Measurements from ENCODE around the gene ATP9B.

ATP9B gene

GRCh38 chr18:79402209-79402576 is 333.0 kb downstream of the ATP9B start:
- no peak for DNase-seq

GRCh38 chr18:79402977-79403722 is 334.0 kb downstream of the ATP9B start:
- DNase-seq = peak; percentile 63

GRCh38 chr18:79403723-79404566 is 334.8 kb downstream of the ATP9B start:
- no peak for DNase-seq

GRCh38 chr18:79404567-79404910 is 335.3 kb downstream of the ATP9B start:
- no peak for DNase-seq

GRCh38 chr18:79405019-79405780 is 336.0 kb downstream of the ATP9B start:
- DNase-seq = no peak

- peak; percentile 97 for DNase-seq
These were observed 336.8 kb downstream of the ATP9B start for GRCh38 chr18:79405781-79406575.

- no peak for DNase-seq
These were observed 337.5 kb downstream of the ATP9B start for GRCh38 chr18:79406708-79407107.

GRCh38 chr18:79409313-79409712 is 340.1 kb downstream of the ATP9B start:
- DNase-seq = no peak

- no peak for DNase-seq
These were observed 341.0 kb downstream of the ATP9B start for GRCh38 chr18:79410171-79410641.

- DNase-seq = no peak
These were observed 341.8 kb downstream of the ATP9B start for GRCh38 chr18:79410731-79411613.

- DNase-seq = no peak
These were observed 342.7 kb downstream of the ATP9B start for GRCh38 chr18:79411614-79412526.

GRCh38 chr18:79413025-79413424 is 343.8 kb downstream of the ATP9B start:
- DNase-seq = no peak

- no peak for DNase-seq
These were observed 344.2 kb downstream of the ATP9B start for GRCh38 chr18:79413426-79413825.

- no peak for DNase-seq
These were observed 344.7 kb downstream of the ATP9B start for GRCh38 chr18:79413901-79414300.

GRCh38 chr18:79416022-79416676 is 347.0 kb downstream of the ATP9B start:
- no peak for DNase-seq

- no peak for DNase-seq
These were observed 347.5 kb downstream of the ATP9B start for GRCh38 chr18:79416677-79417052.

- no peak for DNase-seq
These were observed 349.0 kb downstream of the ATP9B start for GRCh38 chr18:79418236-79418635.

GRCh38 chr18:79418642-79419041 is 349.4 kb downstream of the ATP9B start:
- no peak for DNase-seq

- DNase-seq = no peak
These were observed 351.0 kb downstream of the ATP9B start for GRCh38 chr18:79420033-79420745.
